DMS79 (cell line): Measurements from ENCODE around the gene DNAH5.

Experiments used
- DNase-seq: peaks from one replicate; lab custom pipeline; 2025; lab: John Stamatoyannopoulos, UW

DNAH5 gene

GRCh38 chr5:13934921-13935320, 9.6 kb downstream of the DNAH5 start:
- no peak for DNase-seq

GRCh38 chr5:13934125-13934524, 10.4 kb downstream of the DNAH5 start:
- DNase-seq, result no peak

- DNase-seq, result no peak
Measured at GRCh38 chr5:13932561-13932960, 11.9 kb downstream of the DNAH5 start.

GRCh38 chr5:13932011-13932410, 12.5 kb downstream of the DNAH5 start:
- no peak for DNase-seq

GRCh38 chr5:13930541-13931171, 13.8 kb downstream of the DNAH5 start:
- DNase-seq, result peak; percentile 84

- DNase-seq, result no peak
Measured at GRCh38 chr5:13926731-13927130, 17.8 kb downstream of the DNAH5 start.

GRCh38 chr5:13921578-13921977, 22.9 kb downstream of the DNAH5 start:
- DNase-seq, result no peak

- DNase-seq, result no peak
Measured at GRCh38 chr5:13919786-13920185, 24.7 kb downstream of the DNAH5 start.

GRCh38 chr5:13919087-13919486, 25.4 kb downstream of the DNAH5 start:
- no peak for DNase-seq

GRCh38 chr5:13917061-13917460, 27.4 kb downstream of the DNAH5 start:
- no peak for DNase-seq

- DNase-seq, result no peak
Measured at GRCh38 chr5:13913962-13914361, 30.5 kb downstream of the DNAH5 start.

GRCh38 chr5:13910637-13911288, 33.7 kb downstream of the DNAH5 start:
- no peak for DNase-seq

- DNase-seq, result no peak
Measured at GRCh38 chr5:13910201-13910600, 34.3 kb downstream of the DNAH5 start.

GRCh38 chr5:13909271-13909670, 35.2 kb downstream of the DNAH5 start:
- no peak for DNase-seq

- DNase-seq, result no peak
Measured at GRCh38 chr5:13898569-13898968, 45.9 kb downstream of the DNAH5 start.

GRCh38 chr5:13878357-13878756, 66.1 kb downstream of the DNAH5 start:
- DNase-seq, result no peak

GRCh38 chr5:13866792-13867191, 77.7 kb downstream of the DNAH5 start:
- no peak for DNase-seq

- DNase-seq, result peak; percentile 1
Measured at GRCh38 chr5:13865312-13865711, 79.2 kb downstream of the DNAH5 start.

- peak; percentile 1 for DNase-seq
Measured at GRCh38 chr5:13860146-13860545, 84.3 kb downstream of the DNAH5 start.

- DNase-seq, result no peak
Measured at GRCh38 chr5:13859270-13860065, 85.0 kb downstream of the DNAH5 start.

GRCh38 chr5:13843175-13843846, 101.2 kb downstream of the DNAH5 start:
- no peak for DNase-seq

GRCh38 chr5:13833440-13833839, 111.0 kb downstream of the DNAH5 start:
- no peak for DNase-seq

GRCh38 chr5:13831351-13831750, 113.1 kb downstream of the DNAH5 start:
- DNase-seq, result no peak
